ENCODE data around the gene AMFR. TPM values are rescaled to one million over a fixed set of nuclear protein-coding genes. Genes with fewer than 3 reads are reported as not detected.

AMFR gene
- total and polyA plus RNA-seq, 2 of the 13 experiments (the other 11 are each of a cell fraction or from before 2014, with no cell fraction given) = 52.9 to 108 TPM

- DNase-seq (ENCODE audit: low spot score) (no peak), ATAC-seq (no peak), FAIRE-seq (no peak)
- H2AFZ ChIP-seq (ENCODE audit: low read length) = no peak overlapping the region
- no TSS peak for BruUV-seq (replicated peaks)
- in situ Hi-C loops (cut with HindIII; ENCODE audit: extremely low pct_ligation_motif_present, low pct_unique_long_range_greater_than_20kb) = no loop called here
- peaks cover 25% of the 10 kb centered on the region for H3K4me1 ChIP-seq (ENCODE audit: insufficient read depth, low read length)
- no peaks in the 10 kb centered on the region for H3K9me3 ChIP-seq (ENCODE audit: low read length)
- H3K27ac ChIP-seq (ENCODE audit: extremely low read length, insufficient read depth, low read length) = no peak overlapping the region
- H4K20me1 ChIP-seq (ENCODE audit: insufficient read depth, low read length) = no peaks in the 10 kb centered on the region; the same call in 1 of the 2 replicates
- no peak overlapping the region for H3K9ac ChIP-seq (ENCODE audit: insufficient read depth, low read depth, low read length)
- H3K36me3 ChIP-seq (replicated peaks in 1 of 2; ENCODE audit: control insufficient read depth in 1 of 2, insufficient read depth in 2 of 2, low read length in 2 of 2) = peaks cover 9 to 36% of the 10 kb centered on the region in 2 experiments
- no peak overlapping the region for H3K4me3 ChIP-seq (replicated peaks in 1 of 3; ENCODE audit: insufficient read depth in 1 of 3, low read depth in 2 of 3, low read length in 3 of 3)
- no peaks in the 10 kb centered on the region for H3K27me3 ChIP-seq (ENCODE audit: control insufficient read depth in 1 of 2, insufficient read depth in 2 of 2, low read length in 2 of 2)
- POLR2A ChIA-PET = no interaction called here
- TF ChIP-seq ZFY (CRISPR knock-in tag; IDR thresholded peaks at IDR 0.05) = no peak
- no peak for TF ChIP-seq SNAPC2 (CRISPR knock-in tag; IDR thresholded peaks at IDR 0.05)
- TF ChIP-seq NFIB (CRISPR knock-in tag; IDR thresholded peaks at IDR 0.05; ENCODE audit: borderline replicate concordance) = no peak
- TF ChIP-seq ZNF687 (CRISPR knock-in tag; IDR thresholded peaks at IDR 0.05) = no peak
- TF ChIP-seq KLF13 (CRISPR knock-in tag; IDR thresholded peaks at IDR 0.05) = no peak
- no peak for TF ChIP-seq NFE2L1 (CRISPR knock-in tag; IDR thresholded peaks at IDR 0.05; ENCODE audit: borderline replicate concordance)
- TF ChIP-seq ZSCAN22 (CRISPR knock-in tag; IDR thresholded peaks at IDR 0.05) = no peak
- TF ChIP-seq PAF1 (CRISPR knock-in tag; IDR thresholded peaks at IDR 0.05) = no peak
- TF ChIP-seq, protein P1, sequence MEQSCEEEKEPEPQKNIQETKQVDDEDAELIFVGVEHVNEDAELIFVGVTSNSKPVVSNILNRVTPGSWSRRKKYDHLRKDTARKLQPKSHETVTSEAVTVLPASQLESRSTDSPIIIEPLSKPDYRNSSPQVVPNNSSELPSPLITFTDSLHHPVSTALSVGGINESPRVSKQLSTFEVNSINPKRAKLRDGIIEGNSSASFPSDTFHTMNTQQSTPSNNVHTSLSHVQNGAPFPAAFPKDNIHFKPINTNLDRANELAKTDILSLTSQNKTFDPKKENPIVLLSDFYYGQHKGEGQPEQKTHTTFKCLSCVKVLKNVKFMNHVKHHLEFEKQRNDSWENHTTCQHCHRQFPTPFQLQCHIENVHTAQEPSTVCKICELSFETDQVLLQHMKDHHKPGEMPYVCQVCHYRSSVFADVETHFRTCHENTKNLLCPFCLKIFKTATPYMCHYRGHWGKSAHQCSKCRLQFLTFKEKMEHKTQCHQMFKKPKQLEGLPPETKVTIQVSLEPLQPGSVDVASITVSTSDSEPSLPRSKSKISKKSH (CRISPR knock-in tag; IDR thresholded peaks at IDR 0.05; ENCODE audit: borderline replicate concordance) = no peak
- TF ChIP-seq, protein P2, sequence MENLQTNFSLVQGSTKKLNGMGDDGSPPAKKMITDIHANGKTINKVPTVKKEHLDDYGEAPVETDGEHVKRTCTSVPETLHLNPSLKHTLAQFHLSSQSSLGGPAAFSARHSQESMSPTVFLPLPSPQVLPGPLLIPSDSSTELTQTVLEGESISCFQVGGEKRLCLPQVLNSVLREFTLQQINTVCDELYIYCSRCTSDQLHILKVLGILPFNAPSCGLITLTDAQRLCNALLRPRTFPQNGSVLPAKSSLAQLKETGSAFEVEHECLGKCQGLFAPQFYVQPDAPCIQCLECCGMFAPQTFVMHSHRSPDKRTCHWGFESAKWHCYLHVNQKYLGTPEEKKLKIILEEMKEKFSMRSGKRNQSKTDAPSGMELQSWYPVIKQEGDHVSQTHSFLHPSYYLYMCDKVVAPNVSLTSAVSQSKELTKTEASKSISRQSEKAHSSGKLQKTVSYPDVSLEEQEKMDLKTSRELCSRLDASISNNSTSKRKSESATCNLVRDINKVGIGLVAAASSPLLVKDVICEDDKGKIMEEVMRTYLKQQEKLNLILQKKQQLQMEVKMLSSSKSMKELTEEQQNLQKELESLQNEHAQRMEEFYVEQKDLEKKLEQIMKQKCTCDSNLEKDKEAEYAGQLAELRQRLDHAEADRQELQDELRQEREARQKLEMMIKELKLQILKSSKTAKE (CRISPR knock-in tag; IDR thresholded peaks at IDR 0.05; ENCODE audit: borderline replicate concordance) = no peak
- TF ChIP-seq ZNF678 (CRISPR knock-in tag; IDR thresholded peaks at IDR 0.05) = no peak
- TF ChIP-seq STAG1 (CRISPR knock-in tag; IDR thresholded peaks at IDR 0.05) = no peak
- H3K4me2 ChIP-seq (ENCODE audit: low read depth, low read length) = no peak overlapping the region
- intact Hi-C loops (cut with micrococcal nuclease; ENCODE audit: unreplicated experiment) = no loop called here
- 95% methylated on average over 4 of the region's 4 CpGs for WGBS (ENCODE audit: low lambda C conversion rate)
- CTCF ChIA-PET (ENCODE audit: low intra/inter-chr PET ratio, low total read pairs) = no interaction called here
- H3K79me2 ChIP-seq (ENCODE audit: insufficient read depth, low read length) = peaks cover 65% of the 10 kb centered on the region
Measured at GRCh38 chr16:56415875-56416274, 9.5 kb downstream of the AMFR start.
